Activated CD8-positive, alpha-beta memory T cell treated with anti-CD3 and anti-CD28 coated beads, Interleukin-2, amount 50 U/mL, for 48 hours (primary cell): ENCODE results near the gene JMY.

Source experiments
- DNase-seq: peaks from one replicate; pipeline ENCODE4 v3.0.0-alpha.2; 2020

Gene JMY, protein sequence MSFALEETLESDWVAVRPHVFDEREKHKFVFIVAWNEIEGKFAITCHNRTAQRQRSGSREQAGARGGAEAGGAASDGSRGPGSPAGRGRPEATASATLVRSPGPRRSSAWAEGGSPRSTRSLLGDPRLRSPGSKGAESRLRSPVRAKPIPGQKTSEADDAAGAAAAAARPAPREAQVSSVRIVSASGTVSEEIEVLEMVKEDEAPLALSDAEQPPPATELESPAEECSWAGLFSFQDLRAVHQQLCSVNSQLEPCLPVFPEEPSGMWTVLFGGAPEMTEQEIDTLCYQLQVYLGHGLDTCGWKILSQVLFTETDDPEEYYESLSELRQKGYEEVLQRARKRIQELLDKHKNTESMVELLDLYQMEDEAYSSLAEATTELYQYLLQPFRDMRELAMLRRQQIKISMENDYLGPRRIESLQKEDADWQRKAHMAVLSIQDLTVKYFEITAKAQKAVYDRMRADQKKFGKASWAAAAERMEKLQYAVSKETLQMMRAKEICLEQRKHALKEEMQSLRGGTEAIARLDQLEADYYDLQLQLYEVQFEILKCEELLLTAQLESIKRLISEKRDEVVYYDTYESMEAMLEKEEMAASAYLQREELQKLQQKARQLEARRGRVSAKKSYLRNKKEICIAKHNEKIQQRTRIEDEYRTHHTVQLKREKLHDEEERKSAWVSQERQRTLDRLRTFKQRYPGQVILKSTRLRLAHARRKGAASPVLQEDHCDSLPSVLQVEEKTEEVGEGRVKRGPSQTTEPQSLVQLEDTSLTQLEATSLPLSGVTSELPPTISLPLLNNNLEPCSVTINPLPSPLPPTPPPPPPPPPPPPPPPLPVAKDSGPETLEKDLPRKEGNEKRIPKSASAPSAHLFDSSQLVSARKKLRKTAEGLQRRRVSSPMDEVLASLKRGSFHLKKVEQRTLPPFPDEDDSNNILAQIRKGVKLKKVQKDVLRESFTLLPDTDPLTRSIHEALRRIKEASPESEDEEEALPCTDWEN

DNA sequence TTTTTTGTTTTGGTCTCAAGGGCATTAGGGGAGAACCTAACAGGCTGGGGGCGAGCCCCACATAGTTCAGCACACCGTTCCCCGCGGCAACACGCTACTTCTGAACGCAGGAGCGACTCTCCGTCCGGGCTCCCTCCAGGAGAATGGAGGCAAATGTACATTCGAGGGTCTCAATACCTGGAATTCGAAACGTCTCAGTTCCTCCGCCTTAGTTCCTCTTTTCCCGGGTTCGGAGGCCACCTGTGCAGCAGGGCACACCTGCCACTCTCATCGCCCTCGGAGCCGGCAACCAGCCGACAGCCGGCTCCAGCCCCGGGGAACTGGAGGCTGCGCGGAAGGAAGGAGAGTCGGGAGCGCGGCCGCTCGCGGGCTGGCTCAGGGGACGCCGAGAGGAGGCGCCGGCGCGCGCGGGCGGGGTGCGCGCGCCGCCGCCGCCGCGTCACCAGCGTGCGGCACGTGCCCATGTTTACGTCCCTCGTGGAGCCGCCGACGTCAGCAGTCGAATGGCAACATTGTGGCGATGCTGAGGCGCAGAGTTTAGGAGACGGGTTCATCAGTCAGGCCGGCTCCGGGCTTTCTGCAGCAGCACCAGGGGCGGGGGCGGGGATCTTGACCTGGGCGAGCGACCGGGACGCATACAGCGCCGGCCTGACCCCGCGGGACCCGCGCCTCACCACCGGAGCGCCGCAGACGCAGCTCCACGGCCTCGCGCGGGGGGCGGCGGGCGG, at the start of gene JMY:
TSS of gene JMY (plus strand) at position 498 of the 728 bp plus-strand sequence. CDS start 520 bp downstream, outside the sequence.
- DNase-seq: peak; percentile 89

- no peak for DNase-seq
Measured at GRCh38 chr5:79186455-79186854, 49.5 kb upstream of the JMY start.

DNA sequence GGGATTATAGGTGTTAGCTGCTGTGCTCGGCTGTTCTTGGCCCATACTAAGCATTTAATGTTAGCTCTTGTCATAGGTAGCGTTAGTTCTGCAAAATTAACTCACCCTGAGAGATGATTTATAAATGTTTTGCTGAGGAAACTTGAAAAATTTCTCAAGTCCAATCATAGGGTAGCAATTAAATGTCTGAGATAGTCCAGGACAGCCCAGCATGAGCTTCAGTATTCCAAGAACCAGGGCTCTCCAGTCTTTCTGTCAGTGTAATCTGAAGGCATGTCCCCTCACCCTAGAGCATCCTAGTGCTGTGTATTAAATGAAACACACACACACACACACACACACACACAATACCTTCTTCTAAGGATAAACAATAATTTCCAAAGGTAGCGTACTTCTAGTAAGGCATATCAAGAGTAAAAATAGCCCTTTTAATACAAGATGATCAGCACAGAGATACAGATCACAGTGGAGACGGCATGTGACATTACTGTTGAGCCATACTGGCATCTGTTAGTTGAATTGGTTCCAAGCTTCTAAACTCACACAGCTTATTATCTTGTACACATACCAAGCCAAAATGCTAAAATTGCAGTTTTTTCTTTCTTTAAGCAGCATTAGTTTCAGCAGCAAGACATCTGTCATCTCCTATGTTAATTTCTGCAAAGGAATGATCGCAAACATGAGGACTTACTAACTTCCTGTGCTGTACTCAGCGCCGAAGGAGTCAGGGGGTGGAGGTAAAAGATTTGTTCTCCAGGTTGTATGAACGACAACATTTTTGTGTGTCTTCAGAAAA, 46.3 kb upstream of the JMY start:
- no peak for DNase-seq

DNA sequence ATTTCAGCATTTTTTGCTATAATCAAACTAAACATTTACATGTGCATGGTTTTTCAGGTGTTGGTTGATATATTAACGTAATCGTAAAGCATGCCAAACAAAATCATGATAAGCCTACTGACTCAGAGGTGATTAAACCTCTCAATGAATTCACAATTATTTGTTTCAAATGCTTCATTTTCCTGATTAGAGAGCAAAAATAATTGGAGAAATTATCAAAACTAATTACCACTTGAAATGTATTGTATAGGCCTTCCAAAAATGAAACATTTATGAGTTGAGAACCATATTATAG, 45.7 kb upstream of the JMY start:
- no peak for DNase-seq

DNA sequence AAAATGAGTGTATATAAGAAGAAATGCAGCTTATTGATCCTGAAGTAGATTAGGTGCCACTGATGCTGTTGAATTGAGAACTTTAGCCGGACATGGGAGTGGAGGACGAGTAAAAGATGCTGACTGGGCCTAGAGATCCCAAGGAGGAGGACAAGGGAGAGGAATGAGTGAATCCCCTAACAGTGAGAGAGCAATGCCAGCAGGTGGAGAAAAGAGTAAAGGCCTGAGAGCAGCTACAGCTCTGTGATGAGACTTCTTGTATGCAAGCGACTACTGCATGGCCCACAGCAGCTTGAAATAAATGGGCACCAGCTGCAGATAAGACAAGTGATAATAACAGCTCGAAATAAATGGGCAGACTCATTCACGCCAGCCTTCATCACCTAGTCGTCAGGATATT, 44.5 kb upstream of the JMY start:
- no peak for DNase-seq

DNA sequence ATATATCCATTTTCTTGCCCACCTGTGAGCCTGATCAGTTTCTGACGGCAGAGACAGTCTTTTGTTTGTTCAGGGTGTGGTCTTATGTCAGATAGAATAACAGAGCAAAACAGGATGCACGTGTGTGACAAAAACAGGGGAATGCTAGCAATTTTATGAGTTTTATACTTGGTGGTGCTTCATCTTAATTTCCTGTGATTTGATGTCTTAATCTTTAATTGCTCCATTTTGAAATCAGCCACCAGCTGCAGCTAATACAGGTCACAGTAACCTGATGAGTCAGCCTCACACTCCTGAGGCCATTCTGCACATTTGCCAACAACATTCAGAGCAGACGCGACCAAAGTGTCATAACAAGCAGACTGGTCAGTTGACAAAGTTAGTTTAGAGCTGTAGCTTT, 42.3 kb upstream of the JMY start:
- no peak for DNase-seq

DNA sequence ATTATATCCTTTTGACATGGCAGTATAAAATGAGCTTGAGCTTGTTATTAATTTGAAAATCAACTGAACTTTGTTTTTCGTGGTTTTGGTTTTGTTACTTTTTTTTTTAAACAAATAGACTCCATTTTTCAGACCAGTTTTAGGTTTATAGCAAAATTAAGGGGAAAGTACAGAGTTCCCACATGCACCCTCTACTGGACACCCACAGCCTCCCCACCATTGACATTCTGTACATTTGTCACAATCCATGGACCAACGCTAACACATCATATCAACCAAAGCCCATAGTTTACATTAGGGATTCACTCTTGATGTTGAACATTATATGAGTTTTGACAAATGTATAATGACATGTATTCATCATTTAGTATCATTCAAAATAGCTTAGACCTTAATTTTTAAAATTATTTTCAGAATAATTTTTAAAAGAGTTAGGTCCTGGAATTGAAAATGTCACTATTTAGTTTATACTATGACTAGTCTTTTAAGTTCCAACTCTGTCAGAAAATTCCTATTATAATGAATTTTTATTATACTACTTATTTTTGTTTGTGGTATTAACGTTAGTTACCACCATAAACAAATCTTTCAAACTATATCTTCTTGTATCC, 35.3 kb upstream of the JMY start:
- DNase-seq: no peak

- no peak for DNase-seq
Measured at GRCh38 chr5:79201206-79201605, 34.7 kb upstream of the JMY start.

DNA sequence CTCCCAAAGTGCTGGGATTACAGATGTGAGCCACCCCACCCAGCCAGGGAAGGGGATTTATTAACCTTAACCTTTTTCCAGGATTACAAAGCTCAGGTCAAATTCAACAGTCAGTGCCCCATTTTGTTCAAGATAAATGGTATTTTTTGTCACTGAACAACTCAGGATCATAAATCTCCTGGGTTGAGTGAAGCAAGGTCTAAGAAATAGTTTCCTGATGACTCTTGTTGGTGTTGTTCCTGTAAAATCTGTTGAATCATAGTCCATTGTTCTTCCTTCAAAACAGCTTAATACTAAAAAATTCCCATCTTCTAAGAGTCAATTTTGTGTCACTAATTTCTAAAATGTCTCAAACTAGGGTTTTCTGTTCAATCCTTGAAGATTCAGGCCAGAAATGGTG, 33.9 kb upstream of the JMY start:
- no peak for DNase-seq

DNA sequence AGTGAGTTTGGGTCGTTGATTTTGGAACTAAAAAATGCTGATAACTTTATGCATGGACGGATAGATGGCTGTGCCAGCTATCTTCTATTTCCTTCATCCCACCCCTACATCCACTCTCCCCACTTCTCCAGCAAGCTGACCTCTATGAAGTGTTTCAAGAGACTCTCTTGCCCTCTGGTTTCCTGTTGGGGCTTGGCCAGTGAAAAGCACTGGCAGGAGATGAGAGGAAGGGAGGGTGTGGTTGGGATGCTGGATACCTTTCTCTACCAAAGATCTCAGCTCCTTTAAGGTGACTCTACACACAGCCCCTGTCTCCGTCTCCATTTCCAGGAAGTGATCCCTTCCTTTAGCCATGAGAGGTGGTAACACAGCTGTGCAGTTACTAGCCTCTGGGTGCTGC, 30.0 kb upstream of the JMY start:
- no peak for DNase-seq

DNA sequence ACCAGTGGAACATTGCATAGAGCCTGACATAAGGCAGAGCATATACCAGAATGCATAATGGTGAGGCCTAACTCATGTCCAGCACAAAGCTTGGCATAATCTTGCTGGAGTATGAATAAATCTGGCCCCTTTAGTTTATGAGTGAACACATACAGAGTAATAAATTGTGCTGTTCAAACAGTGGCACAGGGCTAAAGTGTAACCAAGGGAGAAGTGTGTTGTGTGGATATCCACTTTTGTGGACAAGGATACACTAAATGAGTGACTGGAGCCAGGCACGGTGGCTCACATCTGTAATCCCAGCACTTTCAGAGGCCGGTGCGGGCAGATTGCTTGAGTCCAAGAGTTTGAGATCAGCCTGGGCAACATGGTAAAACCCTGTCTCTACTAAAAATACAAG, 29.4 kb upstream of the JMY start:
- DNase-seq: no peak

- DNase-seq: no peak
Measured at GRCh38 chr5:79209505-79209904, 26.4 kb upstream of the JMY start.

DNA sequence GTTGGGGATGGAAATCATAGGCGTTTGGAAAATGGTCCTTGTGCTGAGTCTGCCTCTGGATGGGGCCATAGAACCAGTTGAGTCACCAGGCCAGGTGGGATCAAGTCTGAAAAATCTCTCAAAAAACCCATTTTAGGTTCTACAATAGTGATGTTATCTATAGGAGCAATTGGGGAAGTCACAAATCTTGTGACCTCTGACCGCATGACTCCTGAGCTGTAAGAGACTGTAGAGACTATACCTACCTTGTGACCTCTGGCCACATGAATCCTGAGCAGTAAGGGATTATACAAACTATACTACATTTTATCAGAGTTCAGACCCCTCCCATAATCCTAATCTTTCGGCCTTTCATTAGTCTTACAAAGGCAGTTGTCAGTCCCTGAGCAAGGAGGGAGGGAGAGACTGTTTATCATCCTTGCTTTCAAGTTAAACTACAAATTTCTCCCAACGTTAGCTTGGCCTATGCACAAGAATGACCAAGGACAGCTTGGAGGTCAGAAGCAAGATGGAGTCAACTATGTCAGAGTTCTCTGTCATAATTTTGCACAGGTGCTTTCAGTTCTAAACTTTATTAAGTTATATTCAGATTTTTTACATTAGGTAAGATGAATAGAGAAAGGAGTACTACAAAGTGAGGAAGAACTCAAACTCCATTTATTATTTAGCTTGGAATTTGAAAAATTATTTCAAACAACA, 11.5 kb upstream of the JMY start:
- DNase-seq: no peak

- DNase-seq: no peak
Measured at GRCh38 chr5:79225026-79225425, 10.9 kb upstream of the JMY start.

DNA sequence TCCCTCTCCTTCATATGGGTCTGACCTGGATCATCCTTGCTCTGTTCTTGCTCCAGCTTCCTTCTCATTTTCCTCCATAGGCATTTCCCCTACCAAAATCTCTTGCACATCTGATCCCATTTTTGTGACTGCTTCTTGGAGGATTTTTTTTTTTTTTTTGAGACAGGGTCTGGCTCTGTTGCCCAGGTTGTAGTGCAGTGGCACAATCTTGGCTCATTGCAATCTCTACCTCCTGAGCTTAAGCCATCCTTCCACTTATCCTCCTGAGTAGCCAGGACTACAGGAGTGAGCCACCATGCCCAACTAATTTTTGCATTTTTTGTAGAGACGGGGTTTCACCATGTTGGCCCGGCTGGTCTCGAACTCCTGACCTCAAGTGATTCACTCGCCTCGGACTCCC, 10.5 kb upstream of the JMY start:
- no peak for DNase-seq

DNA sequence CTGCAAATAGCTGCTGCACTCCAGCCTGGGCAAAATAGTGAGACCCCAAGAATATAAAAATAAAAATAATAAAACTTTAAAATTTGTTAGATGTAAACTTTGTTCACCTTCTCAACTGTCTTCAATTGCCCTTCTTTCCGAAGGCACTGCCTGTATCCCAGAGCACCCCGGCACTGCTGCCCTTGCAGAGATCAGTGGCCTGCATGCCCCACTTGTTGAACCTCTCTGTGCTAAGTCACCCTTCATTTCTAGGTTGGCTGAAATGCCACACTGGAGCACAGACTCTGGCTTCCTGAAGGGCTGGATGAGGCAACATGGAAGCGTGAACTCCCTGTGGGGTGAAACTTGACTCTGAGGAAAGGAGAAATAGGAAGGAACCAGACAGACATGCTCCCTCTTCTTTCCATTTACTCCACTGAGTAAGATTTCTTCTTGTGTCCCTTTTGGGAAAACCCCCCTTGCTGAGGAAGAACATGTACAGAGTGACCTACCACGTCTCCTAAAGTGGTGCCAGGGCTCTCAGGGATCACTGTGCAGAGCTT, 8.4 kb upstream of the JMY start:
- no peak for DNase-seq

DNA sequence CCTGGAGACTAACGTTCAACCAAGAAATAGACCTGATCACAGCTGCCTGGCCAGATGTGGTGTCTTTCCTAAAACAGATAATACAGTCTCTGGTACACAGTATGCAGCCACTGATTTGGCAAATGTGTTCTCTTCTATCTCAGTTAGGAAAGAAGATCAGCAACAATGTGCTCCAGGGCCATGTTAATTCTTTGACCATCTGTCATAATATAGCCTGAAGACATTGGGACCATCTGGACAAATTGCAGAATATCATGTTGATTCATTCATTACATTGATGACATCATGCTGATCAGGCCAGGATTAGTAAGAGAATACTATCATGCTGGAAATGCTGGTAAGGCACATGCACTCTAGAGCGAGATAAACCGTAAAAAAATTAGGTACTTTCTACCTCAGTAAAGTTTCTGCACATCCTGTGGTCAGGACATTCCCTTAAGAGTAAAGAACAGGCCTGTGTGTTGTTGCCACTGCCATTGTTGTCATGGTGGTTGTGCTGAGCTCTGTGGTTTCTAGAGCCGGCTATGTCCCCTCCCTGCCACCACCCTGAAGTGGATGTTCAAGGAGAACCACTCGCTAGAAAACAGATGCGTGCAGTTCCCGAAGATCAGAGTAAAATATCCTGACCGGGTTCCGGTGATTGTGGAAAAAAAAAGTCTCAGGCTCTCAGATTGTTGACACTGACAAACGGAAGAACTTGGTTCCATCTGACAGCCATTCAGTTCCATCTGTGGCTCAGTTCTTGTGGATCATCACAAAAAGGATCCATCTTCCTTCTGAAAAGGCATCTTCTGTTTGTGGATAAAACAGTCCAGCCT, 6.4 kb upstream of the JMY start:
- DNase-seq: no peak

- DNase-seq: no peak
Measured at GRCh38 chr5:79235261-79235633, 684 bp upstream of the JMY start.

DNA sequence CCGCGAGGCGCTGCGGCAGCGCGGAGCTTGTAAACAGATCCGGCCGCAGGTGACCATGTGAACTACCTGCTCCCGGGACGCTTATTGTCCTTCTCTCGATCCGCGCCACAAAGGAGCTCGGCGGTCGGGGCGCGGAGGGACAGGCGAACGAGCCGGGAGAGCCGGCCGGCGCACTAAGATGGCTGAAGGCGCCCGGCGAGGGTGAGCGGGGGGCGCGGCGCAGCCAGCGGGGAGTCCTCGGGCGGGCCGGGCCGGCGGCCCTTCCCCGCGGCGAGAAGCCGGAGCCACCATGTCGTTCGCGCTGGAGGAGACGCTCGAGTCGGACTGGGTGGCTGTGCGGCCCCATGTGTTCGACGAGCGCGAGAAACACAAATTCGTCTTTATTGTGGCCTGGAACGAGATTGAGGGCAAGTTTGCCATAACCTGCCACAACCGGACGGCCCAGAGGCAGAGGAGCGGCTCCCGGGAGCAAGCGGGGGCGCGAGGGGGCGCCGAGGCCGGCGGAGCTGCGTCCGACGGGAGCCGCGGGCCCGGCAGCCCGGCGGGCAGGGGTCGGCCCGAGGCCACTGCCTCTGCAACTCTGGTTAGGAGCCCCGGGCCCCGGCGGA, 535 bp downstream of the JMY start:
- DNase-seq: no peak
